ENCODE results near the gene UMAD1.

The UMAD1 gene

DNA sequence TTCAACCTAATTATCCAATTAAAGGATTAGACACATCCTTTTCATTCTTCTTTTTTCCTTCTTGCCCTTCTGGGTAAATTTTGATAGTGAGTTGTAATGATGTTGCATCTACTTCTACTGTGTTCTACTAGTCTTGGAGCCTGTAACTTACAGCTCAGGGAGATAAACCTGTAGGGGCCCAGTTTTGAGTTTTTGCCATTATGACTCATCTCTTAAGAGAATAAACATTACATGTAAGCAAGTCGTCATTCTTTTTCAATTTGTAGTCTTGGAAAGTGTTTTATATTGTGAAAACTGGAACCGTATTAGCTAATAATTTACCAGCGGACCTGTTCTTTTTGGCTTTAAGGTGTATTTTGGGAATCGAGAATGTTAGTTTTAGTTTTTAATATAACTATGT lies 167.6 kb downstream of the UMAD1 start:
- TF ChIP-seq, protein P1, sequence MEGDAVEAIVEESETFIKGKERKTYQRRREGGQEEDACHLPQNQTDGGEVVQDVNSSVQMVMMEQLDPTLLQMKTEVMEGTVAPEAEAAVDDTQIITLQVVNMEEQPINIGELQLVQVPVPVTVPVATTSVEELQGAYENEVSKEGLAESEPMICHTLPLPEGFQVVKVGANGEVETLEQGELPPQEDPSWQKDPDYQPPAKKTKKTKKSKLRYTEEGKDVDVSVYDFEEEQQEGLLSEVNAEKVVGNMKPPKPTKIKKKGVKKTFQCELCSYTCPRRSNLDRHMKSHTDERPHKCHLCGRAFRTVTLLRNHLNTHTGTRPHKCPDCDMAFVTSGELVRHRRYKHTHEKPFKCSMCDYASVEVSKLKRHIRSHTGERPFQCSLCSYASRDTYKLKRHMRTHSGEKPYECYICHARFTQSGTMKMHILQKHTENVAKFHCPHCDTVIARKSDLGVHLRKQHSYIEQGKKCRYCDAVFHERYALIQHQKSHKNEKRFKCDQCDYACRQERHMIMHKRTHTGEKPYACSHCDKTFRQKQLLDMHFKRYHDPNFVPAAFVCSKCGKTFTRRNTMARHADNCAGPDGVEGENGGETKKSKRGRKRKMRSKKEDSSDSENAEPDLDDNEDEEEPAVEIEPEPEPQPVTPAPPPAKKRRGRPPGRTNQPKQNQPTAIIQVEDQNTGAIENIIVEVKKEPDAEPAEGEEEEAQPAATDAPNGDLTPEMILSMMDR (IDR thresholded peaks at IDR 0.05; ENCODE audit: poor library complexity, severe bottlenecking), result no peak
- H3K4me1 ChIP-seq (ENCODE audit: insufficient read depth, poor library complexity, severe bottlenecking), result peaks cover 7% of the 10 kb centered on the region
- no peaks in the 10 kb centered on the region for H3K36me3 ChIP-seq (ENCODE audit: low read depth)
- peak; percentile 66; the same call in 2 of the 3 replicates for ATAC-seq (ENCODE audit: low read depth)
- no peaks in the 10 kb centered on the region for H3K9me3 ChIP-seq (ENCODE audit: severe bottlenecking)
- no peak overlapping the region for H3K4me3 ChIP-seq (ENCODE audit: severe bottlenecking)
- H3K27ac ChIP-seq (ENCODE audit: poor library complexity, severe bottlenecking), result no peak overlapping the region
- no peaks in the 10 kb centered on the region for H3K27me3 ChIP-seq (ENCODE audit: insufficient read depth, poor library complexity, severe bottlenecking)
- DNase-seq (ENCODE audit: low spot score), result no peak

DNA sequence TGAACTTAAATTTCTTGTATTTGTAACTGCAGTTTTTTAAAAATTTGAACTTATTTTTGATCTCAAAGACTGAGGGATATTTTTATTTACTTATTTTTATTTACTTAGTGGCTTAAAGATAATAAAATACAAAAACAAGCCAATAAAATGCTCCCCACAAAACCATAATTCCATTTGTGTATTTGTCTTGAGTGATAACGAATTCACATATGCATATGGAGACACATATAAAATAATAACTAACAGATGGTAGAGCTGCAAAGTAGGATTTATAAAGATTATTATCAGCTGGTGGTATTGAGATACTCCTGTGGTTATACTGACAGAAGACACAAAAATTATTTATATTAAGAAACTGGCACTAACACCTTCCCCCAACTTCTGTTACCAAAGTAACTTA lies 168.1 kb downstream of the UMAD1 start:
- Histone ChIP-seq H3K27ac (ENCODE audit: poor library complexity, severe bottlenecking) (no peak overlapping the region), H3K36me3 (ENCODE audit: low read depth) (no peaks in the 10 kb centered on the region), H3K4me3 (ENCODE audit: severe bottlenecking) (no peak overlapping the region), H3K27me3 (ENCODE audit: insufficient read depth, poor library complexity, severe bottlenecking) (no peaks in the 10 kb centered on the region), H3K9me3 (ENCODE audit: severe bottlenecking) (no peaks in the 10 kb centered on the region), H3K4me1 (ENCODE audit: insufficient read depth, poor library complexity, severe bottlenecking) (peaks cover 7% of the 10 kb centered on the region)
- ATAC-seq (ENCODE audit: low read depth) (no peak), DNase-seq (ENCODE audit: low spot score) (no peak)
- TF ChIP-seq, protein P1 (IDR thresholded peaks at IDR 0.05; ENCODE audit: poor library complexity, severe bottlenecking), result no peak

DNA sequence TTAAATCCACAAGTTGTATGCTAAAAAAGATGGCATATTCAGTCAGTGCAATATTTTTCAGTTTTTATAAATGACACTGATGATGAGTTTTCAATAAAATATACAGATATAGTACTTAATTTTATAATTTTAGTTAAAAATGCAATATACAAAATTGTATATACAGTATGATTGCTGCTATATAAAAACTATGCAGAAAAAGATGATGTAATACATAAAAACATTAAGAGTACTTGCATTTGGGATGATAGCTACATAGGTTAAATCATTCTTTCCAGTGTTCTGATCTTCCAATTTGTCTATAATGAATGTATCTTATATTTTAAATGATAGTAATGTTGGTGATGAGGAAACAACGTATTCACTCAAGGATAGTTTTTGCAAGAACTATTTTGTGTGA lies 169.8 kb downstream of the UMAD1 start:
- H3K4me1 ChIP-seq (ENCODE audit: insufficient read depth, poor library complexity, severe bottlenecking), result peaks cover 7% of the 10 kb centered on the region
- H3K36me3 ChIP-seq (ENCODE audit: low read depth), result no peaks in the 10 kb centered on the region
- H3K27ac ChIP-seq (ENCODE audit: poor library complexity, severe bottlenecking), result no peak overlapping the region
- H3K9me3 ChIP-seq (ENCODE audit: severe bottlenecking), result no peaks in the 10 kb centered on the region
- DNase-seq (ENCODE audit: low spot score) (no peak), ATAC-seq (ENCODE audit: low read depth) (no peak)
- no peak overlapping the region for H3K4me3 ChIP-seq (ENCODE audit: severe bottlenecking)
- no peaks in the 10 kb centered on the region for H3K27me3 ChIP-seq (ENCODE audit: insufficient read depth, poor library complexity, severe bottlenecking)
- TF ChIP-seq, protein P1 (IDR thresholded peaks at IDR 0.05; ENCODE audit: poor library complexity, severe bottlenecking), result no peak

DNA sequence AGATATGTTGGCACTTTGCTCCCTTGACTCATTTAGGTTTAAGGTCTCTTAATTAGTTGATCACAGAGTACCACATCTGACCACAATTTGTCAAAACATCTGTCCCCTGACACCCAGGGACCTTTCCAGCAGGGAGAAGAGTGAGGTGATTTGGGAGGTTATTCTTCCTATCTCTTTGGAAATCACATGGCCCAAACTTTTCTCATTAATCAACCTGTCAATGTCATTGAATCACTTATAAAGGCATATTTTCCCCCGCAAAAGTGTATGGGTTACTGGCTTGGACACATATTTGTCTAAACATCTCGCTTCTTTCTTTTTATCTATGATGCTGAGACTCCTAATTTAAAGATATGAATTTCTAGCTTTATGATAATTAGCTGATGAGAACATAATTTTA lies 170.3 kb downstream of the UMAD1 start:
- TF ChIP-seq, protein P1 (IDR thresholded peaks at IDR 0.05; ENCODE audit: poor library complexity, severe bottlenecking), result no peak
- Histone ChIP-seq H3K4me1 (ENCODE audit: insufficient read depth, poor library complexity, severe bottlenecking) (peaks cover 7% of the 10 kb centered on the region), H3K27me3 (ENCODE audit: insufficient read depth, poor library complexity, severe bottlenecking) (no peaks in the 10 kb centered on the region), H3K36me3 (ENCODE audit: low read depth) (no peaks in the 10 kb centered on the region), H3K27ac (ENCODE audit: poor library complexity, severe bottlenecking) (no peak overlapping the region), H3K4me3 (ENCODE audit: severe bottlenecking) (no peak overlapping the region), H3K9me3 (ENCODE audit: severe bottlenecking) (no peaks in the 10 kb centered on the region)
- ATAC-seq (ENCODE audit: low read depth) (no peak), DNase-seq (ENCODE audit: low spot score) (no peak)

DNA sequence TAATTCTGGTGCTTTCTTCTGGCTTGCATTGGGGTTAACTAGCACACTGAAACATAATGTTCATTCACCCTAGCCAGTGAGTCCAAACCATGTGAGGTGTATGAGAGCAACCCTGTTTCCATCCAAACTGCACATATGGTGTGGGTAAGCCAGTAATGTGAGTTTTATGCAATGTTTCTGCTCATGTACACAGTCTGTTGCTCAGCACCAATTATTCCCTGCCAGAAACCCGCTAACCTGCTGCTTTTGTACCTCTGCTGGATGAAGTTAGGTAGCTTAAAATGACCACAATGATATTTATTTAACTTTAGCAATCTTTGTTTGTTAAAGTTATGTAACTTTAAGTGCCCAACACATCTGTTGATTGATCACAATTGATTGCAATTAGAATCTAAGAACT lies 171.6 kb downstream of the UMAD1 start:
- Histone ChIP-seq H3K27me3 (ENCODE audit: insufficient read depth, poor library complexity, severe bottlenecking) (no peaks in the 10 kb centered on the region), H3K27ac (ENCODE audit: poor library complexity, severe bottlenecking) (no peak overlapping the region), H3K4me3 (ENCODE audit: severe bottlenecking) (no peak overlapping the region), H3K36me3 (ENCODE audit: low read depth) (no peaks in the 10 kb centered on the region), H3K9me3 (ENCODE audit: severe bottlenecking) (no peaks in the 10 kb centered on the region), H3K4me1 (ENCODE audit: insufficient read depth, poor library complexity, severe bottlenecking) (peaks cover 7% of the 10 kb centered on the region)
- ATAC-seq (ENCODE audit: low read depth), result no peak
- no peak for DNase-seq (ENCODE audit: low spot score)
- TF ChIP-seq, protein P1 (IDR thresholded peaks at IDR 0.05; ENCODE audit: poor library complexity, severe bottlenecking), result no peak
